22Rv1 (cell line): ENCODE data around the gene ABHD17C.

Source experiments
- H3K27ac ChIP-seq: fragments of 450-650 bp; 2 replicates; pipeline ENCODE4 v1.5.1; 2017
- CTCF ChIP-seq: fragments of 450-650 bp; IDR thresholded peaks from 2 replicates; pipeline ENCODE4 v1.5.1; 2017; ENCODE audit warnings: mild to moderate bottlenecking
- ZFX ChIP-seq: fragments of 450-650 bp; IDR thresholded peaks from 2 replicates; pipeline ENCODE4 v1.6.1; 2017; ENCODE audit warnings: antibody characterized with exemption, borderline replicate concordance

Gene ABHD17C

DNA sequence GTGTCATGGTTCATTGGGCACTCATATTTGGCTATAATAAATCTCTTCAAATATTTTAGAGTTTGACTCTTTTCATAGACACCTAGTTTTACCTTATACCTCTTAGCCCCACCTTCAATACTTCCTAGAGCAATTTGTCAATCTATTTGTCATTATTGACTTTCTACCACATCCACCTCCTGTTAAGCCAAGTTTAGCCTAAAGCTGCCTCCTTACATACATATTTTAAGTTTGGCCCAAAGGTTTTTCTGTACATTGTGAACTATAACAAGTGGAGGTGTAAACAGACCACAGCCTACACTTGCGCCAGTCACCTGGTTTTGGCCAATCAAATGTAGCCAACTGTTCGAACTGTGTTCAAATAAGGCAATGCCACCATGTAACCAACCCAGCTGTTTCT is 18.1 kb upstream of the ABHD17C start:
- no peak overlapping the region for H3K27ac ChIP-seq

GRCh38 chr15:80679167-80679803 is 15.8 kb upstream of the ABHD17C start:
- H3K27ac ChIP-seq: no peak overlapping the region
- no peak for TF ChIP-seq CTCF
- no peak for TF ChIP-seq ZFX

More for the DNA sequence above, 18.1 kb upstream of the ABHD17C start:
- TF ChIP-seq ZFX: no peak
- TF ChIP-seq CTCF: no peak

DNA sequence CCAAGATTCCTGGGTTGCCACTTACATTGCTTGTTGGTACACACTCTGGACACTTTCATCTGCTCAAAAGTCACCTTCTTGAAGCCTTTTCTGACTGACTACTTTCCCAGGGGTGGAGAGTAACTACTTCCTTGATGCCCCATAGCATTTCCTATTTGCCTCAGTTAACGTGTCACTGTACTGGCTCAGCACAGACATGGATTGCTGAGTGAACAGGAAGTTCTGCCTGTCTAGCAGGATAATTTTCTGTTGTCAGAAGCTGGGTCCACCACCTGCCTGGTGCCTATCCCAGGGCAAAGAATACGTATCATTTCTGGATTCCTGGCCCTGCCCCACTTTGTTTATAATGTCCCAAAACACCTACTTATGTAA is 15.3 kb upstream of the ABHD17C start:
- H3K27ac ChIP-seq: no peak overlapping the region
- no peak for TF ChIP-seq ZFX
- no peak for TF ChIP-seq CTCF

DNA sequence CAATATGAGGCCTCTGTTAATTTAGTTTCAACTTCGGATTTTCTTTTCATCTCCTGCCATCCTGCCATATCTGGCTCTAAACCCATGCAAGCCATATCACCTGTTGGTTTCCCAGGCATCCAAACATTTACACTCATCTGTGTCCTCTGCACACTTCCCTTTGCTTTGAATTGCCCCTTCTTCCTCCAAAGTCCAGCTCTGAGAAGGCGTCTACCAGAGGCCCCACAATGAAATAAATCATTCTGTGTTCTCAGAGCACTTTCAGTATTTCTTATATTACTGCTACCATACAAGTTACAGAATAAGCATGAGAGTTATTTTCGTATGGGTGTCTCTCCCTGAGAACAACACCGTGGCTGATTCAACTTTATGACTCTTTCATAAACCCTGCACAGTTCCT is 12.9 kb upstream of the ABHD17C start:
- H3K27ac ChIP-seq: no peak overlapping the region
- TF ChIP-seq ZFX (no peak), CTCF (no peak)

GRCh38 chr15:80684697-80685096 is 10.4 kb upstream of the ABHD17C start:
- TF ChIP-seq ZFX (no peak), CTCF (no peak)

DNA sequence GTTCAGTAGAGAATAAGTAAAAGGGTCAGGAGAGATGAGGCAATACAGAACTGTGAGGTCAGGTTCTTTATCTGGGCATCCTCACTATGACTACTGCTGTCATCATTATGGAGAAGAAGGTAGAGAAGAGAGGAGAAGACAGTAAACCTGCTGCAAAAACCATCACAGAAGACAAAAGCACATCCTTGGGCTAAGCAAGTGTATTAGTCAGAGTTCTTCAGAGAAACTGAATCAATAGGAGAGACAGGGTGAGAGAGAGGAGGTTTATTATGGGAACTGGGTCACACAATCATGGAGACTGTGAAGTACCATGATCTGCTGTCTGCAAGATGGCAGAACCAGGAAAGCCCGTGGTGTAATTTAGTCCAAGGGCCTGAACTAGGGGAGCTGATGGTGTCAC is 9.5 kb upstream of the ABHD17C start:
- no peak overlapping the region for H3K27ac ChIP-seq
- TF ChIP-seq CTCF (no peak), ZFX (no peak)

More at GRCh38 chr15:80684697-80685096, 10.4 kb upstream of the ABHD17C start:
- no peak overlapping the region for H3K27ac ChIP-seq

- no peak overlapping the region for H3K27ac ChIP-seq
- TF ChIP-seq ZFX (no peak), CTCF (no peak)
Observed at GRCh38 chr15:80689294-80689693, 5.8 kb upstream of the ABHD17C start.
